GM21717 (cell line): ENCODE results near the gene PEA15.

Experiments
- ATAC-seq: cut with Tn5 transposase; IDR thresholded peaks from one replicate; pipeline ENCODE4 v1.9.1; 2021; ENCODE audit warnings: mild to moderate bottlenecking, moderate library complexity; ENCODE audit not compliant: unreplicated experiment

PEA15 gene

GRCh38 chr1:160205242-160206035, at the start of gene PEA15:
TSS of gene PEA15 (plus strand) at chr1:160205384. CDS start at chr1:160211545, 6,161 bp downstream.
- ATAC-seq = no peak

- ATAC-seq = no peak
These were observed 48.8 kb upstream of the PEA15 start for GRCh38 chr1:160156361-160156760.

GRCh38 chr1:160157174-160157573, 48.0 kb upstream of the PEA15 start:
- ATAC-seq = no peak

- ATAC-seq = no peak
These were observed 47.2 kb upstream of the PEA15 start for GRCh38 chr1:160158031-160158430.

GRCh38 chr1:160158534-160158933, 46.6 kb upstream of the PEA15 start:
- no peak for ATAC-seq

GRCh38 chr1:160159846-160160245, 45.3 kb upstream of the PEA15 start:
- ATAC-seq = no peak

- no peak for ATAC-seq
These were observed 43.0 kb upstream of the PEA15 start for GRCh38 chr1:160161965-160162705.

GRCh38 chr1:160162931-160163330, 42.3 kb upstream of the PEA15 start:
- ATAC-seq = no peak

GRCh38 chr1:160163615-160164014, 41.6 kb upstream of the PEA15 start:
- no peak for ATAC-seq

- ATAC-seq = no peak
These were observed 41.1 kb upstream of the PEA15 start for GRCh38 chr1:160164121-160164520.

GRCh38 chr1:160166166-160166868, 38.9 kb upstream of the PEA15 start:
- ATAC-seq = no peak

GRCh38 chr1:160167056-160167455, 38.1 kb upstream of the PEA15 start:
- no peak for ATAC-seq

GRCh38 chr1:160167580-160167979, 37.6 kb upstream of the PEA15 start:
- ATAC-seq = no peak

- no peak for ATAC-seq
These were observed 37.2 kb upstream of the PEA15 start for GRCh38 chr1:160168016-160168415.

- no peak for ATAC-seq
These were observed 36.4 kb upstream of the PEA15 start for GRCh38 chr1:160168609-160169369.

GRCh38 chr1:160169553-160170399, 35.4 kb upstream of the PEA15 start:
- peak; percentile 71 for ATAC-seq

- no peak for ATAC-seq
These were observed 33.8 kb upstream of the PEA15 start for GRCh38 chr1:160171354-160171753.

- ATAC-seq = no peak
These were observed 33.2 kb upstream of the PEA15 start for GRCh38 chr1:160171980-160172379.

GRCh38 chr1:160177231-160177630, 28.0 kb upstream of the PEA15 start:
- ATAC-seq = no peak

- no peak for ATAC-seq
These were observed 27.5 kb upstream of the PEA15 start for GRCh38 chr1:160177667-160178066.
